22Rv1 (cell line): ENCODE data around the gene ARID5A.
"Not testable (repeated sequence)": the region's sequence is repeated elsewhere in the genome, so short reads cannot be mapped to it uniquely, and the experiment has no call there.

Experiments used
- H3K27ac ChIP-seq: fragments of 450-650 bp; 2 replicates; pipeline ENCODE4 v1.5.1; 2017
- CTCF ChIP-seq: fragments of 450-650 bp; IDR thresholded peaks from 2 replicates; pipeline ENCODE4 v1.5.1; 2017; ENCODE audit warnings: mild to moderate bottlenecking
- ZFX ChIP-seq: fragments of 450-650 bp; IDR thresholded peaks from 2 replicates; pipeline ENCODE4 v1.6.1; 2017; ENCODE audit warnings: antibody characterized with exemption, borderline replicate concordance

ARID5A gene

GRCh38 chr2:96551605-96552314, 15.2 kb downstream of the ARID5A start:
- TF ChIP-seq CTCF = no peak
- TF ChIP-seq ZFX = no peak
- H3K27ac ChIP-seq = no peak overlapping the region

- TF ChIP-seq CTCF (no peak), ZFX (no peak)
- H3K27ac ChIP-seq = no peak overlapping the region
Measured at GRCh38 chr2:96552315-96553175, 16.0 kb downstream of the ARID5A start.

- no peak overlapping the region for H3K27ac ChIP-seq
- TF ChIP-seq ZFX = no peak
- TF ChIP-seq CTCF = no peak
Measured at GRCh38 chr2:96553176-96553956, 16.8 kb downstream of the ARID5A start.

- H3K27ac ChIP-seq = not testable (repeated sequence)
Measured at GRCh38 chr2:96553957-96554292, 17.4 kb downstream of the ARID5A start.

- no peak overlapping the region for H3K27ac ChIP-seq
- no peak for TF ChIP-seq ZFX
- TF ChIP-seq CTCF = peak; percentile 98
Measured at GRCh38 chr2:96554293-96555145, 18.0 kb downstream of the ARID5A start.

- H3K27ac ChIP-seq = no peak overlapping the region
- TF ChIP-seq CTCF (no peak), ZFX (no peak)
Measured at GRCh38 chr2:96555146-96555610, 18.6 kb downstream of the ARID5A start.
